Sigmoid colon (tissue), 4 donors: Measurements from ENCODE around the gene ZNF652.

Experiments used
- EP300 ChIP-seq, 4 donors: sonication (generic); formaldehyde crosslinking; IDR thresholded peaks; one replicate each; pipeline ENCODE4 v1.6.1; 2017; ENCODE audit warnings: antibody characterized with exemption in 4 of 4
- POLR2A ChIP-seq, 2 donors: fragments of 450-650 bp; IDR thresholded peaks; one replicate each; pipeline ENCODE4 v1.6.1; 2016; ENCODE audit warnings: antibody characterized with exemption in 2 of 2, mild to moderate bottlenecking in 2 of 2, moderate library complexity in 2 of 2
- TF ChIP-seq, protein P1 (sequence below), 4 experiments: fragments of 450-650 bp in 3 of 4; fragments of 200-600 bp in 1 of 4; IDR thresholded peaks; one replicate each; pipeline ENCODE4 v1.5.1; 2016 to 2019; ENCODE audit warnings: antibody characterized with exemption in 4 of 4, mild to moderate bottlenecking in 3 of 4, moderate library complexity in 2 of 4

DNA sequence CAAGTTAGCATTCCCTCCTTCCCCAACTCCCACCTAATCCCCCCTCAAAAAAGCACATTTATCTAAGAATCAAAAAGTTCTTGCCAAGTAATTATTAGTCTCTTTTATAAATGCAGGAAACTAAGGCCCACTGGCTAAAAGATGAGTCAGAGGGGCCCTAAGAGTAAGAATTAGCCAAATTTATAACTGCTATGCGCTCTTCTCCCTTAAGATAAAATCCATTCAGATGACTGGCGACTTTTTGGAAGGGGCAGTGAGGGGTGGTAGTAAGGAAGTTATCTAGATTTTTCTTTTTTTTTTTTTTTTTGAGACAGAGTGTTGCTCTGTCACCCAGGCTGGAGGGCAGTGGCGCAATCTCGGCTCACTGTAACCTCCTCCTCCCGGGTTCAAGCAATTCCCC is 17.1 kb downstream of the ZNF652 start:
- TF ChIP-seq, protein P1, sequence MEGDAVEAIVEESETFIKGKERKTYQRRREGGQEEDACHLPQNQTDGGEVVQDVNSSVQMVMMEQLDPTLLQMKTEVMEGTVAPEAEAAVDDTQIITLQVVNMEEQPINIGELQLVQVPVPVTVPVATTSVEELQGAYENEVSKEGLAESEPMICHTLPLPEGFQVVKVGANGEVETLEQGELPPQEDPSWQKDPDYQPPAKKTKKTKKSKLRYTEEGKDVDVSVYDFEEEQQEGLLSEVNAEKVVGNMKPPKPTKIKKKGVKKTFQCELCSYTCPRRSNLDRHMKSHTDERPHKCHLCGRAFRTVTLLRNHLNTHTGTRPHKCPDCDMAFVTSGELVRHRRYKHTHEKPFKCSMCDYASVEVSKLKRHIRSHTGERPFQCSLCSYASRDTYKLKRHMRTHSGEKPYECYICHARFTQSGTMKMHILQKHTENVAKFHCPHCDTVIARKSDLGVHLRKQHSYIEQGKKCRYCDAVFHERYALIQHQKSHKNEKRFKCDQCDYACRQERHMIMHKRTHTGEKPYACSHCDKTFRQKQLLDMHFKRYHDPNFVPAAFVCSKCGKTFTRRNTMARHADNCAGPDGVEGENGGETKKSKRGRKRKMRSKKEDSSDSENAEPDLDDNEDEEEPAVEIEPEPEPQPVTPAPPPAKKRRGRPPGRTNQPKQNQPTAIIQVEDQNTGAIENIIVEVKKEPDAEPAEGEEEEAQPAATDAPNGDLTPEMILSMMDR (IDR thresholded peaks at IDR 0.05), result no peak
- no peak for TF ChIP-seq EP300 (IDR thresholded peaks at IDR 0.05)
- TF ChIP-seq POLR2A (IDR thresholded peaks at IDR 0.05), result no peak
